GM21528 (cell line): ENCODE data around the gene IPCEF1.
A peak's percentile ranks its signal among the peaks of the same experiment; 100 is the strongest.

Experiments
- ATAC-seq: cut with Tn5 transposase; IDR thresholded peaks from one replicate; pipeline ENCODE4 v1.9.1; 2021; ENCODE audit warnings: mild to moderate bottlenecking, moderate library complexity; ENCODE audit not compliant: unreplicated experiment, low FRiP score

The IPCEF1 gene

DNA sequence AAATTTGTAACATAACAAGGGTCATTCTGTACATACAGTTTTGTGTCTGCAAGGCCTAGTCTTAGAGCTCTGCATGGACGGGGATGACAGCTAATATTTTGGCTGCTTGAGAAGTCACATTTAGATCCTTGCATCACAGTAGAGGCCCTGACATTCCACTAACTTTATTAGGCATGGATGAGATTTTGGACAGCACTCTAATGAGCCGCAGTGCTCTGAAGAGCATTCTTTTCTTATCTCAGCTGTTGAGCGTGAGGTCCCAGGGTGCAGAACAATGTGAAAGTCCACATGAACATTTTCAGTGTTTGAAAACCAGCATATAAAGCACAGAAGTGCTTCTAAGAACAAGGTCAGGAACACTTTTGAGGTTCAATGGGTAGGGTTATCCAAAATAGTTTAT, 58.9 kb downstream of the IPCEF1 start:
- ATAC-seq, result no peak

GRCh38 chr6:154297210-154297609, 59.4 kb downstream of the IPCEF1 start:
- no peak for ATAC-seq

DNA sequence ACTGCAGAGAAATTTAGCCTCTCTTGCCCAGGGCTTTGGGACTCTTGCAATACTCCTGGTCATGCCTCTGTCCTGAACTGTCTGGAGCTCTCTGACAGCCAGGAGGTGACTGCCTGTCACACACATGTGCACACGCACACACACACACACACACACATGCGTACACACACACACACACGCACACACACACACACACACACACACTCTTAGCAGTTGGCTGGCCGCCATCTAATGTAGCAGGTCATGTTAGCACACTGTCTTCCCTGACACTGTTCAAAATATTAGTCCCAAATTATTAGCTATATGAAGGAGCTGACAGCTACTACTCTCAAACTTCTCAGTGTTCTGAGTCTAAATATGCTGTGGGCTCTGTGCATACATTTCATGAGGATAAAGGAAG, 60.9 kb downstream of the IPCEF1 start:
- no peak for ATAC-seq

DNA sequence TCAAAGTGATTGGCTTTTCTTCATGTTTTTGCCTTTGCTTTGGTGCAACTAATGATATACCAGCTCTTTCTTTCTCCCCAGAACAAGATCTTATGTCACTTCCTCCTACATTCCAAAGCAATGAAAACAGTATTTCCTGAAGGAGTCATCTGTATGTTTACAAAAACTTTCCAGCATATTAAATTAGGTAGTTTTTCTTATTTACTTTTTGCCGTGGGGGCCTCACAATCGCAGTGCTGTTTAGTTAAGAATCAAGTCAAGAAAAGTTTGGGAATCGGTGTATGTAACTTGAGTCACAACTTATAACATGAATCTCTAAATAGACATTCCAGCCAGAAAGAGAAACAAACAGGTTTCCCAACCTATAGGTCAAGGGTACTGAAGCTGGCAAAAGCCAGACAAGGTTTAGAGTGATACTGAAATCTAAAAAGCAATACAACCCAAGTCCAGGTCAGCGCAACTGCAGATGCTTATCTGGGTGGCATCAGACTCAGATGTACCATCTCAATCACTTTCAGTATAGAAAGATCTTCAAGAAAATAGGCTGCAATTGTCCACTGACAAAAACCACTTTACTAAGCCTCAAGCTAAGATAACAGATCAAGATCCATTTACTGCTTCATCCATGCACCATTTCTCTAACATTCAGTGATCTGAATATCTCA, 63.6 kb downstream of the IPCEF1 start:
- no peak for ATAC-seq

DNA sequence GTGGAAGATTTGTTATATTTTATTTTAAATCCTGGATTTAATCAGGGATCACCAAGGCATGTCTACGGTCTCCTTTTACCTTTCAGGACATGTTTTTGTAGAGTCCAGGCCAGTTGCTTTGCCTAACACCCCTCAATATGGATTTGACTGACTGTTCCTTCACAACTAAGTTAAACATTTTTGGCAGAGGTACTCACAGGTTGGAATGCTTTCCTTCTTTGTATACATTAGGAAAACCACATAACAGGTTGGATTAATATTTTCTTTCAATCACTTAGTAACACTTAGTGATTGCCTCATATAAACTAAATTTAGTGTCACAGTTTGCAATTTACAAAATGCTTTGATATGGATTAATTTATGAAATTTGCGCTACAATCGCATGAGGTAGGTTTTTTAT, 64.5 kb downstream of the IPCEF1 start:
- ATAC-seq, result no peak

- no peak for ATAC-seq
These were observed 66.6 kb downstream of the IPCEF1 start for GRCh38 chr6:154289818-154290508.

GRCh38 chr6:154285826-154286225, 70.8 kb downstream of the IPCEF1 start:
- no peak for ATAC-seq

DNA sequence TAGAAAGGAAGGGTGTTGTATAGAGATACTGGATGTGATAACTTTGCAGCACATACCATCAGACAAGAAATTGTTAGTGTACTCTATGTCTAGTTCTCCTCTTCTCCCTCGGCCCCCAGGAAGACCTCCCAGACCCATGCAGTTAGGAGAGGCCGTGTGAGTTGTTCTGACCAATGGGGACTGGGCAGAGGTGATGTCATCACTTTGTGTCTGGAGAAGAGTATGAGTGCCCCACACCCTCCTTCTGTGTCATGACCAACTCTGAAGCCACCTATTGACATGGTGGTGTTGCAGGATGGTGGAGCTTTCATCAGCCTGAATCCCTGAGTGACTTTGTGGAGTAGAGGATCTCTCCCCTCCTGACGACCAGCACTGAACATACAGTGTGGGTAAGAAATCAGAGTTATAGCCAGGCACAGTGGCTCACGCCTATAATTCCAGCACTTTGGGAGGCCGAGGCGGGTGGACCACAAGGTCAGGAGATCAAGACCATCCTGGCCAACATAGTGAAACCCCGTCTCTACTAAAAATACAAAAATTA, 72.2 kb downstream of the IPCEF1 start:
- ATAC-seq, result no peak

DNA sequence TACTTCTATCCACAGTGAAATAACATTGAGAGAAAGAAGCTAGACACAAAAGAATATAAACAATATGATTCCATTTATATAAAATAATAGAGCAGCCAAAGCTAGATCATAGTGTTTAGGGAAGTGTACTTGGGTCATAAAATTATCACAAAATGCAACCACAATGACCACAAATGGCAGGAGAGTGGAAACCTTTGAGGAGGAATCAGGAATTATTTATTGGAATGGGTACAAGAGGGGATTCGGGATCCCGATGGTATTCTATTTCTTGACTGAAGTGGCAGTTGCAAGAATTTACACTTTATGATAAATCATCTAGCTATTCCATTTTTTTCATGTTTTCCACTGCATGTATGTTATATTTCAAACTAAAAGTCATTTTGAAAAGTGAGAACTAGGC, 76.1 kb downstream of the IPCEF1 start:
- ATAC-seq, result no peak

DNA sequence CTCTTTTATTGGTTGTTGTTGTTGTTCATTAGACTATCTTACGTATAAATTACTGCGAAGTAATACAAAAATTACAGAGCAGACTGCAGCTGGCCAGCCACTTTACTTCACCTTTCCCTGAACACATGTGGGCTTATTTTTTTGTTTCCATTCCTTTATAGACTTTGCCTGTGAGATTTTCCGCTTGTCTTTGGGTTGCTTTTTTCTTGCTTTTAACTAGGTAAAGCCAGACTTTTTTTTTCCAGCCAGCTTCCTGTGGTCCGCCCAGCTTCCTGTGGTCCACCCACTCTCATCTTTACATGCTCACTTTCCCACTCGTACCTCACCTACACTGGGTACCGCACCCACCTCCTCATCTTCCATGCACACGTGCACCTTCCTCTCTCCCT, 79.0 kb downstream of the IPCEF1 start:
- ATAC-seq, result peak; percentile 50

DNA sequence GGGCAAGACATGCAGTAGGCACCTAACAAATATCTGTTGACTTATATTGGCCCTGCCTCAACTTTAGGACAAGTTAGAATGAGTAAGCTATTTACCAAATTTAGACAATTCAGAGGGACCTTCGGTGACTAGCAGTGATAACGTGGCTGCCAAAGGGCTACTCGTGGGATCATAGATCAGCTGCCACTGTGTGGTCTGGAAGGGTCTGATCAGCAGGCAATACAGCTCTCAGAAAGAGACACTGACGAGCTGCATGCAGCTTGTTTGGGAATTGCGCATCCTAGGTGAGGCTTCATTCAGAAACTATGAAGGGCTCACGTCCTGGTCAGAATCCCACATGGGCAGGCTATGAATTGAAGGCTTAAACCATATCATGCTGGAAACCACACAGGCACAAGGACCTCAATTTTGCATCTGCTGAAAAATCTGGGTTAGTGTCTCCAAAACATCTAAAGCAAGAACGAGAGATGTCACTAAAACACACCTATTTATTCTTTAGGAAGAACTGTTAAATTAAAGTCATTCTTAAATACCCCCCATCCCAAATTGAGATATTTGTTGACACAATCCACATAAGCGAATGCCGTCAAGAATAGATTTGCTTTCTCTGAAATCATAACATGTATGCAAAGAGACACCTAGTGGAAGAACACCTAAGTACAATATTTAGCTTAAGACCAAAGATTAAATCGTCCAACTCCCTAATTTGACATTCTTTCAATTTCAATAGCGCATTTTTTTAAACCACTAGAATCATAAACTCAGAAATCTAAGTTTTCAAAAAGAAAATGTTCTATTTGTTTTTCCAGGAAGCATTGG, 79.6 kb downstream of the IPCEF1 start:
- peak; percentile 79 for ATAC-seq

- ATAC-seq, result no peak
These were observed 82.4 kb downstream of the IPCEF1 start for GRCh38 chr6:154274168-154274567.

DNA sequence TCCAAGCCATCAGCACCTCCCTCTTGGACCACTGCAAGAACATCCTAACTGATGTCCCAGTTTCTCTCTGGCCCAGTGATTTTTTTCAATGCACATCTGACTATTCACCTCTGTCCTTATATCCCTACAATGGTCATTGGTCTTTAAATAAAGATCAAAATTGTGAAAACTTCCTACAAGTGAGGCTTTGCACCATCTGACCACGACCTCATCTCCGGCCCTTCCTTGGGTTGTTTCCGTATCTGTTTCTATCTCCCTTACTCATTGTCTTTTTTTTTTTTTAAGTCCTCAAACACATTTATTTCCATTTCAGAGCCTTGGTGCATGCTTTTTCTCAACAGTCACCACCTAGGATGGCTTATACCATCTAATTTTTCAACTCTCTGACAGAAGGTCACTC, 88.1 kb downstream of the IPCEF1 start:
- no peak for ATAC-seq

- no peak for ATAC-seq
These were observed 89.0 kb downstream of the IPCEF1 start for GRCh38 chr6:154267508-154268106.

GRCh38 chr6:154266560-154267099, 90.0 kb downstream of the IPCEF1 start:
- ATAC-seq, result no peak

DNA sequence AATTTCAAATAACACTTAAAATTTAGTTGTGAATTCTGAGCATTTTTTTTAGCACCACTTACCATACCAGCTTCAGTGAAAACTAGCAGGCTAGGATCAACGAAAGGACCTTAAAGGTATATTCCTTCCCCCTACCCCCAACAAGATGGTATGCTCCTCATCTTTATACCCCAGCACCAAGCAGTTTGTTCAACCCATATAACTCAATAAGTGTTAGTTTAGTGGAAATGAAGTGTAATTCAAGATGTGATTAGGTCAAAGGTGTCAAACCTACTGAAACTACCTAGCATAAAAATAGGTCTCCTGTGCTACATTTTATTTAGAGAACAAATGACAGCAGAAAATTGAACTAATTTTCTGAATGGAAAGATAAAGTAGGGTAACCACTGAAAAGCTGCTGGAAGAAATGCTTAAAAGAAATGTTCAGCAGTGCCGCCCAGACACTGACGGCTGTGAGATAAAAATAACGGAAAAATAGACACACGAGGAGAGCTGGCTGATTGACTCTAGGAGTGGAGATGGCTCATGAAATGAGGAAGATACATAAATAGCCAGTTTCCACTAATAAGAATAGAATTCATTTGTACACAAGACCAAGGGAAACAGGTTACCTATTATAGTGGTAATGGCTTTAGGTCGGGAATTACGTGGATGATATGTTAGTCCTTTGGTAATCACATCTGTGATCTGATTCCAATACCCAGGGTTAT, 94.8 kb downstream of the IPCEF1 start:
- no peak for ATAC-seq

DNA sequence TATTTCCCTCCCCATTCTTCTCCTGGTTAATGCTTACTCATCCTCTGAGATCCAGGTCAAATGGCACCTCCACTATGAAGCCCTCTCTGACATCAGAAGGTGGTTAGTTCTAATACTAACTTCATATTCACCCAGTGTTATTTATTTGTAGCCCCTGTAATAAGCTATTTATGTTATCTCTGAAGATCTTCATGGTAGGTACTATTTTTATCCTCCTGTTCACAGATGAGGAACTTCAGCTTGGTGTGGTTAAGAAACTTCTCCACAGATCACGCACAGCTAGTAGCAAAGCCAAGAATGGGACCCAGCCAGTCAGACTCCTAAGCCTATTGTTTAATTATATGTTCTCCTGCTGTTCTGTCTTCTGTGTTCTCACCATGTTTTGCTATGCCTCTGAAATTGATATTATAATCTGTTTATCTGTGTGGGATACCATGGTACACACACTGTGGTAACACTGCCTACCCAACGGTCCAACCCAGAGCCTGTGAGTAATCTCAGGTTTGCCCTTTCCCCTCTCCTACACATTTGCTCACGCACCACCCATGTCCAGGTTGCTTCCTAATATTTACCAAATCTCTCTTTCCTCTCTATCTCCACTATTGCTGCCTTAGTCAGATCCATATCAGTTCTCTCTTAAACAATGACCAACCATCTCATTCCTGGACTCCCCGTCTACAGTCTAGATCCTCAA, 98.4 kb downstream of the IPCEF1 start:
- ATAC-seq, result peak; percentile 81

DNA sequence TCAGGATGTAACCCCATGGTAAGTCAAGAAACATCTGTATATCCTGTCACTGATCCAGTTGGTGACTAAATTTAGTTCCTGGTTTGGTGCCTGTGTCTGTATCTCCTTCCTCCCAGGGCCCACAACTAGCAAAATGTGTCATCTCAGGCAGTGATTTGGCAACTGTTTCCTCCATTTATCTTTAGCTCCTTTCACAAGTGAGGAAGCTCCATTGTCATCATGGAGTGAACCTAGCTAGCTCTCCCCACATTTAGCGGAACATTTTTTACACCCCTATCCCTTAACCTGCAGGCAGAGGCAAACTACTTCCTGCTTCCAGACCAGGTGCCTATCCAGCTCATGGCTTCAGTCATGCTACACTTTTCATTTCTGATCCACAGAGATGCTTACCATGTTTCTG, 99.5 kb downstream of the IPCEF1 start:
- ATAC-seq, result no peak

- ATAC-seq, result no peak
These were observed 103.9 kb downstream of the IPCEF1 start for GRCh38 chr6:154252678-154253077.
